Activated naive CD4-positive, alpha-beta T cell (primary cell): Measurements from ENCODE around the gene TRIM10.
A peak's percentile ranks its signal among the peaks of the same experiment; 100 is the strongest.
"Not testable (repeated sequence)": the region's sequence is repeated elsewhere in the genome, so short reads cannot be mapped to it uniquely, and the experiment has no call there.

Experiments
- DNase-seq, 4 experiments: peaks; one replicate each; lab custom pipeline; 2025; lab: John Stamatoyannopoulos, UW

Gene TRIM10

GRCh38 chr6:30154061-30154460 lies 7.0 kb downstream of the TRIM10 start:
- DNase-seq: no peak

- DNase-seq: no peak
These were observed 8.0 kb downstream of the TRIM10 start for GRCh38 chr6:30152910-30153610.

DNA sequence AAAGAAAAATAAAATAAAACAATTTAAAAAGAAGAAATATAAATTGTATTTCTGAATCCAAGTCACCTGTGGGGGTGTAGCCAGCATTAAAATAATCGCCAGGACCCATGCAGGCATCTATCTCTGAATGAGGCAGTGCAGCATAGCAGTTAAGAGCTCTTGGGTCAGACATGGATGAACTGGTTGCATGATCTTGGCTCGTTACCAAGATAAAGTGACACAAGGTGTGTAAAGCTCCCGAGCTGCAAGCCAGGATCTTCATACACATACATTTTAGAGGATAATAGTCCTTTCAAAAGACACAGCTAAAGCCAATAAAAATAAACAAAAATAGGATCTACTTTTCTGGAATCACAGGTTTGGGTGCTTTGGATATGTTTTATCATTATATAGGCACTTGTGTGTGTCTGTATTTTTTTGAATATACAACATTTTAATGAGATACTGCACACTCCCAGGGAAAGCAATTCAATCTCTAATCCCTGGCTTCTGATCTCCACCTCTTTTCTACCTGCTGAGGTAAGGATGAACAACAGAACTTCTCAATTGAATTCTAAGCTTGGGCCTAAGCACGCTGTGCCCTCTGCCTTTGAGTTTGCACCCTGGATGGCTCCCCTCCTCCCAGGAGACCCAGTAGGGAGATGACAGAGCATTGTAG lies 8.9 kb downstream of the TRIM10 start:
- DNase-seq: no peak

GRCh38 chr6:30151580-30151979 lies 9.4 kb downstream of the TRIM10 start:
- DNase-seq: no peak

GRCh38 chr6:30150671-30151395 lies 10.2 kb downstream of the TRIM10 start:
- no peak for DNase-seq

- DNase-seq: no peak
These were observed 11.0 kb downstream of the TRIM10 start for GRCh38 chr6:30149858-30150550.

DNA sequence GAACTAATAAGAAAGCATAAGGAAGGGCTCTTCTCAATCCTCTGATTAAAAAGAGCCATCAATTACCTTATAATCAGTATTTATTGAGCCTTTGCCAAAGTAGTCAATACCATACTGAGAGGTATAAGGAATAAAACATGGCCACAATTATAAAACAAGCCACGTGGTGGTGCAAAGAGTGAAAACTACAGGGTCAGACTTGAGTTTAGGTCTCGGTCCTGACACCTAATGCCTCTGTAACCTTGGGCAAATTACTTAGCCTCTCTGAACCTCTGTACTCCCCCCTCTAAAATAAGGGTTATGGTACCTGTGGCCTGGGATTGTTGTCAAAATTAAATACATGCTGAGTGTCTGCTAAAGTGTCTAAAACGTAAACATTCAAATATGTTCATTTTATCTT lies 11.8 kb downstream of the TRIM10 start:
- DNase-seq: no peak

- no peak for DNase-seq
These were observed 13.9 kb downstream of the TRIM10 start for GRCh38 chr6:30147096-30147495.

GRCh38 chr6:30145818-30146217 lies 15.2 kb downstream of the TRIM10 start:
- no peak for DNase-seq

DNA sequence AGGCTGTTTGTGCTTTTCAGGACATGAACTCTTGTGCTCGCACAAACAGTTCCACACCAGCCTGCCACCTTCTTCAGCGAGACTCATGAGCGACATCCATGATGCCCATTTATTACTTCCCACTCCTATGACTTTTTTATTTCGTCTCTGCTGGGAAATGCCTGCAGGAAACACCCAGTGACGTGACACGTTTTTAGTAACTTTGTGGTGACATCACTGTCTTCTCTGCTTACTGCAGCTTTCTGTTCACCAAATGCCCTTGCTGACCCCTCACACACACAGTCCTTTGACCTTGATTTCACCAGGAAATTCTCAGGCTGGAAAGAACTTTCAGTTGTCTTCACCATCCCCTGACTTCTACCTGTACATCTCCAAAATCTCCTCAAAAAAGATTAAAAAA lies 16.2 kb downstream of the TRIM10 start:
- DNase-seq: no peak

GRCh38 chr6:30143780-30144179 lies 17.2 kb downstream of the TRIM10 start:
- DNase-seq: no peak

GRCh38 chr6:30142665-30143064 lies 18.3 kb downstream of the TRIM10 start:
- no peak for DNase-seq

- not testable (repeated sequence) for DNase-seq
These were observed 20.8 kb downstream of the TRIM10 start for GRCh38 chr6:30140240-30140639.

DNA sequence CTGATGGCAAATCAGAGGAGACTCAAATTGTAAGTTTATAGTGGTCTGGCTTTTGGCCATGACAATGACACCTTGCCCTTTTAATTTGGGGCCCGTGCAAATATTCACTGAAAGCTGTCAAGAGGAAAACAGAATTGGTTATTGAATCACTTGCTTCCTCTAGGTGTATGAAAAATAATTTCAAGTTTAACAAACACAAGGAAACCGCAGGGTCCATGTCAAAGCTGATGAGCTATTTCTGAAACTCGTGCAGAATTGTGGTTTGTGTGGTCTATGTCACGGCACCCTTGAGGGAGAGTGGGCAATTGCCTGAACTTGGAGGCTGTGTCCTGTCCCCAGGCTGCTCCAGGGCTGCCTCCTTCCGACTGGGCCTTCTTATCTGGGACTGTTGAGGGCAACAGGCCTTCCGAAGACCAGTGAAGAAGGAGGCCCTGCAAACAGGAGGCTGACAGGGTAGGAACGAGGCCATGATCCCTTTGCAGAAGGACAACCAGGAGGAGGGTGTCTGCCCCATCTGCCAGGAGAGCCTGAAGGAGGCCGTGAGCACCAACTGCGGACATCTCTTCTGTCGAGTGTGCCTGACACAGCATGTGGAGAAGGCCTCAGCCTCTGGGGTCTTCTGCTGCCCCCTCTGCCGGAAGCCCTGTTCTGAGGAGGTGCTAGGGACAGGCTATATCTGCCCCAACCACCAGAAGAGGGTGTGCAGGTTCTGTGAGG lies 24.3 kb downstream of the TRIM10 start:
- DNase-seq: no peak

DNA sequence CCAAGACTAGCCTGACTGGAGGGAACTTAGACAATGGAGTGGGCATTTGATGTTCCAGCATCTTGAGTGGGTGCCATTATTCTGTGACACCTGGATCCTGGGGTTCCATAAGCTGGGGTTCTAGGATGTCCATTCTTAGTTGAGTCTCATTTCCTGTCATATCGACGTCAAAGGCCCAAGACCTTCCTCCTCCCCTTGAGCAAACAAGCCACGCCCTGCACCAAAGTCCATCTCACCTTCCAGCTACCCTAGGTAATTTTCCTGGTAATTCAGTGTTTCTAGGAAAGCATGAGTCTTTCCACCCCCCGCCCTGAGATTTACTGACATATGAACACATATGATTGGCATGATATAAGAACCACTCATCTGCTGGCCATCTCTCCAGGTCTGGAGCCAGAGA lies 25.3 kb downstream of the TRIM10 start, which contains the start of gene TRIM40:
TRIM40 (plus strand) TSS at position 384 of the 400 bp plus-strand sequence. CDS start 897 bp downstream, outside the sequence.
- DNase-seq: no peak

- DNase-seq: no peak
These were observed 25.9 kb downstream of the TRIM10 start for GRCh38 chr6:30135147-30135546.

GRCh38 chr6:30131947-30132497 lies 29.0 kb downstream of the TRIM10 start:
- no peak for DNase-seq

GRCh38 chr6:30130887-30131862 lies 29.8 kb downstream of the TRIM10 start:
- peak in 2 of 4 experiments; percentile 26 to 33 for DNase-seq

GRCh38 chr6:30130179-30130679 lies 30.8 kb downstream of the TRIM10 start:
- no peak for DNase-seq
